B cell (primary cell): Measurements from ENCODE around the gene CTCF. TPM values are rescaled to one million over a fixed set of nuclear protein-coding genes. Genes with fewer than 3 reads are reported as not detected.
A peak's percentile ranks its signal among the peaks of the same experiment; 100 is the strongest.

ENCODE experiments used
- ATAC-seq: fragments of 200-7000 bp; cut with Tn5 transposase; one replicate; pipeline ENCODE4 v1.10.0; 2021; ENCODE audit warnings: low read depth, mild to moderate bottlenecking, moderate number of reproducible peaks, moderate library complexity
- CTCF ChIA-PET: fragments of 350-600 bp; sonication (Branson Sonifier 250); formaldehyde crosslinking; loops from one replicate; lab custom pipeline; 2021; ENCODE audit warnings: antibody characterized with exemption, inconsistent platforms; lab: Charles Lee
- POLR2A ChIA-PET: fragments of 350-600 bp; sonication (Branson Sonifier 250); formaldehyde crosslinking; loops from one replicate; lab custom pipeline; 2021; ENCODE audit warnings: antibody characterized with exemption; lab: Charles Lee
- DNase-seq: peaks from one replicate; pipeline ENCODE4 v3.0.0; 2013
- H2AFZ ChIP-seq: 2 replicates; pipeline ENCODE4 v1.6.1; 2012; ENCODE audit warnings: mild to moderate bottlenecking, low read depth, low read length; ENCODE audit not compliant: insufficient read depth, poor library complexity, severe bottlenecking
- H3K27ac ChIP-seq, 2 donors: 1 replicate in 1 of 2; 2 replicates in 1 of 2; pipeline ENCODE4 v1.5.1; 2012 to 2013; ENCODE audit warnings: low read length in 2 of 2, mild to moderate bottlenecking in 2 of 2, moderate library complexity in 1 of 2
- H3K27me3 ChIP-seq, 4 experiments: fragments of 200-600 bp in 1 of 4; sonication (generic) in 1 of 4; replicated peaks in 1 of 4; 1 replicate in 2 of 4; 2 replicates in 2 of 4; pipeline versions ENCODE4 v1.6.1 to v1.7.0; 2013 to 2016; ENCODE audit warnings: low read length in 3 of 4, mild to moderate bottlenecking in 2 of 4, mixed read lengths in 1 of 4, moderate library complexity in 1 of 4; ENCODE audit not compliant: insufficient read depth in 4 of 4, control insufficient read depth in 3 of 4; ENCODE audit errors: control extremely low read depth in 1 of 4
- H3K36me3 ChIP-seq, 2 experiments: replicated peaks in 1 of 2; 1 replicate in 1 of 2; 2 replicates in 1 of 2; pipeline versions ENCODE4 v1.6.1 to v1.7.1; 2013; ENCODE audit warnings: low read length in 1 of 2; ENCODE audit not compliant: insufficient read depth in 2 of 2, control insufficient read depth in 1 of 2; ENCODE audit errors: control extremely low read depth in 1 of 2, extremely low read depth in 1 of 2
- H3K4me1 ChIP-seq, 2 donors: fragments of 200-600 bp in 1 of 2; sonication (generic) in 1 of 2; 1 replicate in 1 of 2; 2 replicates in 1 of 2; pipeline versions ENCODE4 v1.5.1 to v1.6.1; 2013 to 2017; ENCODE audit warnings: low read length in 2 of 2; ENCODE audit not compliant: control insufficient read depth in 2 of 2, insufficient read depth in 2 of 2
- H3K4me2 ChIP-seq: replicated peaks from 2 replicates; pipeline ENCODE3; 2012; ENCODE audit warnings: mild to moderate bottlenecking, low read depth, low read length; ENCODE audit not compliant: poor library complexity, severe bottlenecking
- H3K4me3 ChIP-seq, 5 experiments: fragments of 200-600 bp in 1 of 5; sonication (generic) in 1 of 5; 1 replicate in 3 of 5; 2 replicates in 2 of 5; pipeline versions ENCODE4 v1.5.1 to v1.7.0; 2011 to 2016; ENCODE audit warnings: low read length in 4 of 5, mild to moderate bottlenecking in 4 of 5, low read depth in 2 of 5, control low read depth in 1 of 5, moderate library complexity in 1 of 5; ENCODE audit not compliant: insufficient read depth in 1 of 5; ENCODE audit errors: control extremely low read depth in 1 of 5, extremely low read depth in 1 of 5
- H3K79me2 ChIP-seq: fragments of 200-600 bp; sonication (generic); one replicate; pipeline ENCODE4 v1.6.0; 2016; ENCODE audit warnings: low read length; ENCODE audit not compliant: control insufficient read depth, insufficient read depth
- H3K9ac ChIP-seq: fragments of 200-600 bp; sonication (generic); 2 replicates; pipeline ENCODE4 v1.6.1; 2017; ENCODE audit warnings: mild to moderate bottlenecking, low read length, moderate library complexity
- H3K9me3 ChIP-seq, 3 donors: one replicate each; pipeline versions ENCODE4 v1.6.1 to v1.7.1; 2013; ENCODE audit warnings: low read length in 2 of 3; ENCODE audit not compliant: control insufficient read depth in 2 of 3, insufficient read depth in 1 of 3; ENCODE audit errors: control extremely low read depth in 1 of 3
- H4K20me1 ChIP-seq: 2 replicates; pipeline ENCODE4 v1.6.0; 2012; ENCODE audit warnings: mild to moderate bottlenecking, low read length; ENCODE audit not compliant: insufficient read depth, control insufficient read depth, poor library complexity, severe bottlenecking
- H3K27ac Mint-ChIP-seq: one replicate; pipeline ENCODE4 v1.8.0; 2021; ENCODE audit warnings: mixed read lengths
- H3K27me3 Mint-ChIP-seq: one replicate; pipeline ENCODE4 v1.8.0; 2021; ENCODE audit warnings: mixed read lengths
- H3K4me1 Mint-ChIP-seq: one replicate; pipeline ENCODE4 v1.8.0; 2021; ENCODE audit warnings: mixed read lengths
- H3K4me3 Mint-ChIP-seq: one replicate; pipeline ENCODE4 v1.8.0; 2021; ENCODE audit warnings: mixed read lengths
- H3K9me3 Mint-ChIP-seq: one replicate; pipeline ENCODE4 v1.8.0; 2022; ENCODE audit warnings: mixed read lengths; ENCODE audit not compliant: insufficient read depth
- CTCF ChIP-seq: fragments of 200-600 bp; IDR thresholded peaks from one replicate; pipeline ENCODE4 v1.8.0; 2022; ENCODE audit warnings: antibody characterized with exemption, mild to moderate bottlenecking
- EZH2 ChIP-seq: IDR thresholded peaks from 2 replicates; pipeline ENCODE4 v1.6.1; 2012; ENCODE audit warnings: borderline replicate concordance, low read depth, mild to moderate bottlenecking, moderate library complexity, low read length; ENCODE audit not compliant: insufficient read depth, poor library complexity, severe bottlenecking
- WGBS: methylation state at CpG from one replicate; pipeline ENCODE4 v1.1.5; 2013; ENCODE audit warnings: missing lambda C conversion rate; ENCODE audit not compliant: insufficient coverage; 5-methylcytosine and 5-hydroxymethylcytosine counted together
- intact Hi-C: fragments of 100-400 bp; cut with micrococcal nuclease; formaldehyde crosslinking; loops from one replicate; pipeline ENCODE4 v1.10.0; 2022
- polyA plus RNA-seq: library from polyadenylated mRNA; depleted of rRNA; stranded (reverse); fragments of >200 nt; gene quantifications from 2 replicates; pipeline ENCODE4 v1.2.3, GENCODE V29; 2012
- total RNA-seq, 2 donors: library from RNA; stranded (reverse); fragments of 120-200 nt in 1 of 2; gene quantifications; 1 replicate in 1 of 2; 2 replicates in 1 of 2; pipeline versions ENCODE4 v1.2.3 to v1.2.4, GENCODE V29; 2013 to 2022

Gene CTCF
- total and polyA plus RNA-seq, 2 donors (not counting 1 experiment from before 2014, with no cell fraction given) = 42.7 to 78.4 TPM

- Histone ChIP-seq H3K9ac (peak overlapping the region; percentile 76), H3K27ac (peak overlapping the region; percentile 71 to 80), H3K27me3 (no peaks in the 10 kb centered on the region), H3K79me2 (peaks cover 73% of the 10 kb centered on the region), H4K20me1 (peaks cover 2% of the 10 kb centered on the region), H3K4me3 (peak overlapping the region in 3 of 5 experiments; percentile 60 to 76 (median 75)), H3K4me2 (peak overlapping the region; percentile 87), H3K9me3 (no peaks in the 10 kb centered on the region), H2AFZ (no peak overlapping the region), H3K36me3 (peaks cover 0 to 8% of the 10 kb centered on the region in 2 experiments), H3K4me1 (peaks cover 44 to 55% of the 10 kb centered on the region in 2 donors)
- Mint-ChIP-seq H3K4me1 (peaks cover 50% of the 10 kb centered on the region), H3K9me3 (no peaks in the 10 kb centered on the region), H3K27me3 (no peaks in the 10 kb centered on the region), H3K27ac (peak overlapping the region; percentile 95), H3K4me3 (peak overlapping the region; percentile 89)
- ChIA-PET CTCF (interaction anchor here (1.5 to 11.4 kb wide), 7 partner anchors 11 to 98 kb away, joined by 3 to 407 read pairs (median 42); partner anchors contain the start of genes ATP6V0D1, CARMIL2 and RIPOR1), POLR2A (interaction anchor here (0.7 to 8.3 kb wide), 4 partner anchors 13 to 273 kb away, joined by 3 to 166 read pairs (median 28); partner anchors contain the start of gene RIPOR1)
- TF ChIP-seq EZH2 (no peak), CTCF (no peak)
- 87% methylated on average over 7 of the region's 8 CpGs for WGBS
- DNase-seq (no peak), ATAC-seq (no peak)
- intact Hi-C loops = loop anchor here (5.0 kb wide), 1 partner anchor 376 kb away; the partner anchor contains the start of gene PSMB10
Measured at GRCh38 chr16:67560827-67561342, 1.4 kb upstream of the CTCF start.

DNA sequence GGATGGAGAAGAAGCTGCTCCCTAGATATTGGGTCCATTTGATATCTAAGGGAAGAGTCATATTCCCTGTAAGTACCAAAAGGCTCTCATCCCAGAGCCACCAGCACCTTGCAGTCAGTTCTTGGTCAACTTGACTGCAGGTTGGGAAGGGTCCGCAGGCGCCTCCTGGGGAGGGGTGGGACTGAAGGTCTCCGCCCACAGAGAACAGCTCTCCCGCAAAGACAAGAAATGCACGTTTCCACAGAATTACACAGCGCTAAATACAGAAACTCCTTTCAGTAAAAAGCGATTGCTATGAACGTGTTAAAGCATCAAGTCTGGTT, 864 bp upstream of the CTCF start:
- H3K4me1 ChIP-seq = peaks cover 42 to 55% of the 10 kb centered on the region in 2 donors
- Mint-ChIP-seq H3K9me3 (no peaks in the 10 kb centered on the region), H3K4me1 (peaks cover 49% of the 10 kb centered on the region), H3K4me3 (peak overlapping the region; percentile 89), H3K27me3 (no peaks in the 10 kb centered on the region), H3K27ac (peak overlapping the region; percentile 95)
- 8% methylated on average over 8 of the region's 8 CpGs for WGBS
- peak overlapping the region; percentile 71 to 80 for H3K27ac ChIP-seq
- H3K36me3 ChIP-seq = peaks cover 0 to 8% of the 10 kb centered on the region in 2 experiments
- TF ChIP-seq EZH2 (no peak), CTCF (no peak)
- peak overlapping the region; percentile 87 for H3K4me2 ChIP-seq
- ChIA-PET POLR2A (interaction anchor here (0.6 to 8.3 kb wide), 14 partner anchors 8 to 524 kb away, joined by 3 to 166 read pairs (median 6); partner anchors contain the start of genes CARMIL2, DPEP2, NFATC3 and RIPOR1), CTCF (interaction anchor here (0.5 to 11.4 kb wide), 17 partner anchors 12 to 667 kb away, joined by 3 to 407 read pairs (median 8); partner anchors contain the start of genes ACD, ATP6V0D1, C16orf86 and CARMIL2)
- H3K79me2 ChIP-seq = peaks cover 73% of the 10 kb centered on the region
- intact Hi-C loops = loop anchor here (5.0 kb wide), 1 partner anchor 376 kb away; the partner anchor contains the start of gene PSMB10
- peak overlapping the region; percentile 70 for H2AFZ ChIP-seq
- H3K27me3 ChIP-seq = no peaks in the 10 kb centered on the region
- peaks cover 5% of the 10 kb centered on the region for H4K20me1 ChIP-seq
- H3K9ac ChIP-seq = peak overlapping the region; percentile 76
- peak overlapping the region; percentile 50 to 76 (median 60) for H3K4me3 ChIP-seq
- ATAC-seq = no peak
- no peaks in the 10 kb centered on the region for H3K9me3 ChIP-seq
- no peak for DNase-seq
